T-helper 2 cell treated with Interferon-gamma antibody and Interleukin-4, amounts not matched to agents 5 μg/mL and 100 μg/mL, for 36 hours (primary cell): Measurements from ENCODE around the gene MRTO4.
"Not testable (repeated sequence)": the region's sequence is repeated elsewhere in the genome, so short reads cannot be mapped to it uniquely, and the experiment has no call there.

Experiments used
- DNase-seq: peaks from one replicate; pipeline ENCODE4 v3.0.0; 2021; ENCODE audit warnings: low spot score
- H3K27ac Mint-ChIP-seq: one replicate; pipeline ENCODE4 v1.8.0; 2021; ENCODE audit warnings: mild to moderate bottlenecking, mixed read lengths
- H3K27me3 Mint-ChIP-seq: one replicate; pipeline ENCODE4 v1.8.0; 2021; ENCODE audit warnings: low read depth, mixed read lengths
- H3K36me3 Mint-ChIP-seq: one replicate; pipeline ENCODE4 v1.8.0; 2021; ENCODE audit warnings: low read depth, mixed read lengths
- H3K4me1 Mint-ChIP-seq: one replicate; pipeline ENCODE4 v1.8.0; 2021; ENCODE audit warnings: low read depth, mixed read lengths
- H3K4me3 Mint-ChIP-seq: one replicate; pipeline ENCODE4 v1.8.0; 2022; ENCODE audit warnings: mild to moderate bottlenecking, moderate library complexity, mixed read lengths
- H3K9me3 Mint-ChIP-seq: one replicate; pipeline ENCODE4 v1.8.0; 2021; ENCODE audit warnings: mixed read lengths

Gene MRTO4

DNA sequence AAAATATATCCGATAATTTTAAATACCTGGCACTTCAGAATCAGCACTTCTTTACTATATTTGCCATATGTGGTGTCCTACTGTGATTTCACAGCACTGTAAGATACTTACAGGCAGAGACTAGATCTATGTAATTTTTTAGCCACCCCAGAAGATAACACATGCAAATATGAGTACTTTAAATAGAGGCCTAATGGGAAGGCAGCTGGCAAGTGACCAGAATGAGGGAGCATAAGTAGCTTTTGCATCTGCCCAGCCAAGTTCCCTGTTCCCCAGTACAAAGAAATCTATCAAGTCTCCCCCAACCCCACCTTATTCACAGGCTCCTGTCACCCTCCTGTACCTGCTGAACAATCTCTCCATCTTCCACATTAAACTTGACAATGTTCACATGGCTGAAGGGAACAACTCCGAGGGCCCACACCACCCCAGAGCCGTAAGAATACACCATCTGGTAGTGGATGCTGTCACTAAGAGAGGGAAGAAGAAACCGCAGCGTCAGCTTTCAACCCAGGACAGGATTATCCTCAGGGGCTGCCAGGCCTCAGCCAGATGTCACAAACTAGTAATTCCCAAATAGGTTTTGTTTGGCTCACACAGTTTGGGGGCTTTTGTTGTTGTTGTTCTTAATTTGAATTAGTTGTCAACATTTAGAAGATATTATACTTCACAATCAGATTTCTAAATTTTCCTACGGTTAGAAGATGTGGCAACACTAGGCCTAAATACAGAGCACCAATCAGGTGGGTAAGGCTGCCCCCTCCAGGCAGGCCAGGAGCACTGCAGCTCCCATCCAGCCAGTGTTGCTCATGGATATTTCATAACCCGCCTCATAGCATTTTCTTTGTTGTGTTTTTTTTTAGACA is 10.7 kb upstream of the MRTO4 start:
- peaks cover 4% of the 10 kb centered on the region for H3K4me1 Mint-ChIP-seq
- peaks cover 49% of the 10 kb centered on the region for H3K36me3 Mint-ChIP-seq
- H3K4me3 Mint-ChIP-seq, result no peak overlapping the region
- DNase-seq, result peak; percentile 46
- no peaks in the 10 kb centered on the region for H3K9me3 Mint-ChIP-seq
- H3K27ac Mint-ChIP-seq, result peak overlapping the region; percentile 15
- H3K27me3 Mint-ChIP-seq, result no peaks in the 10 kb centered on the region

GRCh38 chr1:19250629-19251304 is 838 bp upstream of the MRTO4 start:
- H3K4me1 Mint-ChIP-seq, result peaks cover 15% of the 10 kb centered on the region
- peak overlapping the region; percentile 98 for H3K27ac Mint-ChIP-seq
- no peaks in the 10 kb centered on the region for H3K9me3 Mint-ChIP-seq
- DNase-seq, result peak; percentile 6
- H3K27me3 Mint-ChIP-seq, result no peaks in the 10 kb centered on the region
- peak overlapping the region; percentile 99 for H3K4me3 Mint-ChIP-seq
- H3K36me3 Mint-ChIP-seq, result peaks cover 10% of the 10 kb centered on the region

- no peaks in the 10 kb centered on the region for H3K9me3 Mint-ChIP-seq
- H3K36me3 Mint-ChIP-seq, result peaks cover 27% of the 10 kb centered on the region
- no peak for DNase-seq
- H3K27me3 Mint-ChIP-seq, result no peaks in the 10 kb centered on the region
- no peak overlapping the region for H3K4me3 Mint-ChIP-seq
- peaks cover 16% of the 10 kb centered on the region for H3K4me1 Mint-ChIP-seq
- H3K27ac Mint-ChIP-seq, result no peak overlapping the region
Measured at GRCh38 chr1:19254416-19254815, 2.8 kb downstream of the MRTO4 start.

GRCh38 chr1:19255288-19255687 is 3.7 kb downstream of the MRTO4 start:
- DNase-seq, result no peak
- Mint-ChIP-seq H3K27ac (no peak overlapping the region), H3K4me1 (peaks cover 13% of the 10 kb centered on the region), H3K27me3 (no peaks in the 10 kb centered on the region), H3K9me3 (no peaks in the 10 kb centered on the region), H3K36me3 (peaks cover 32% of the 10 kb centered on the region), H3K4me3 (no peak overlapping the region)

DNA sequence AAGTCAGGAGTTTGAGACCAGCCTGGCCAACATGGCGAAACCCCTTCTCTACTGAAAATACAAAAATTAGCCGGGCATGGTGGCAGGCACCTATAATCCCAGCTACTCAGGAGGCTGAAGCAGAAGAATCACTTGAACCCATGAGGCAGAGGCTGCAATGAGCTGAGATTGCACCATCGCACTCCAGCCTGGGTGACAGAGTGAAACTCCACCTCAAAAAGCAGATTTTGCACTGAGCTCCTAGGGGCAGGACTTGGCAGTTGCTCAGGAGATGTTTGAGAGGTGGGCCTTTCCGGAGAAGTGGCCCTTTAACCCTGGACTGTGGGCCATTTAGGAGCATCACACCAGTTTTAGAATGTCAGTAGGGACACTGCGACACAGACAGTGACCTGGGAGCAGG is 4.7 kb downstream of the MRTO4 start:
- not testable (repeated sequence) for H3K27me3 Mint-ChIP-seq, H3K27ac Mint-ChIP-seq, H3K4me3 Mint-ChIP-seq, H3K9me3 Mint-ChIP-seq, H3K4me1 Mint-ChIP-seq, DNase-seq
- peaks cover 32% of the 10 kb centered on the region for H3K36me3 Mint-ChIP-seq

DNA sequence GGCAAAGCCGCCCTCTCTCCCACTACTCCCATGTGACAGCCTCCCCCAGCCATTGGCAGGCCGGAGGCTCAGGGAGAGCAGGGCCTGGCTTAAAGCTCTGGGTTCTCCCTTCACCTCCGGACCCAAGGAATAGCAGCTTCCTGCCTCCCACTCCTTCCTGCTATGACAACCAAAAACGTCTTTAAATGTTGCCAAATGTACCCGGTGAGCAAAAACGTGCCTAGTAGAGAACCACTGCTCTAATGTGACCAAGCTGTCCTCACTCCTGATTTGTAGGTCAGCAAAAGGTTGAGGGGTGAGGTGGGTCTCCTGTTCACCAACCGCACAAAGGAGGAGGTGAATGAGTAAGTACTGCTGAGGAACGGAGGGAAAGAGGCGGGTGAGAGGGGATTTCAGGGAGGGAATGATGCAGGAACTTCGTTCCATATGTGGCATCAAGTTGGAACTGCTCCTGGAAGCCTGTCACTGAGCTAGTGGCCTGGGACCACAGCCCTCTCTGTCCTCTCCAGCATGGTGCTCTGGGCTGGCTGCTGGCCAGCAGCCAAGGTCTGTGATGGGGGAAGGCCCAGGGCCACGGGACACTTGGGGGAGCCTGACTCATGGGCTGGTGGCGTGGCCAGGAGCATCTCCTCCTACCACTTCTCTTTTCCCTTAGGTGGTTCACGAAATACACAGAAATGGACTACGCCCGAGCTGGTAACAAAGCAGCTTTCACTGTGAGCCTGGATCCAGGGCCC is 5.7 kb downstream of the MRTO4 start:
- H3K4me3 Mint-ChIP-seq, result no peak overlapping the region
- peaks cover 9% of the 10 kb centered on the region for H3K4me1 Mint-ChIP-seq
- no peaks in the 10 kb centered on the region for H3K9me3 Mint-ChIP-seq
- H3K27ac Mint-ChIP-seq, result peak overlapping the region; percentile 57
- peak; percentile 32 for DNase-seq
- peaks cover 30% of the 10 kb centered on the region for H3K36me3 Mint-ChIP-seq
- H3K27me3 Mint-ChIP-seq, result no peaks in the 10 kb centered on the region

DNA sequence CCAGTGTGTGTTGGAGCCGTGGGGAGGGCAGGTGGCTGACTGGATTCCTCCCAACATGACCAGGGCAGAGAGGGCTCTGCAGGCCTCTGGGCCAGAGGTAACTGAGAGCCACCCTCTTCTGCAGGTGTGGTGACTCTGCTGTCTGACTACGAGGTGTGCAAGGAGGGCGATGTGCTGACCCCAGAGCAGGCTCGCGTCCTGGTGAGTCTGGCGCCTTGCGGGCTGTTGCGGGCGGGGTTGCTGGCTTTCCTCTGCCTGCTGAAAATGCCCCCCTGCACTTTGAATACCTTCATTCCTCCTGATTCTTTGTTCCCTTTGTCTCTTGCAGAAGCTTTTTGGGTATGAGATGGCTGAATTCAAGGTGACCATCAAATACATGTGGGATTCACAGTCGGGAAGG is 6.7 kb downstream of the MRTO4 start:
- no peak for DNase-seq
- Mint-ChIP-seq H3K4me1 (peaks cover 4% of the 10 kb centered on the region), H3K27me3 (no peaks in the 10 kb centered on the region), H3K4me3 (no peak overlapping the region), H3K9me3 (no peaks in the 10 kb centered on the region), H3K36me3 (peaks cover 30% of the 10 kb centered on the region), H3K27ac (no peak overlapping the region)

GRCh38 chr1:19260211-19261138 is 8.9 kb downstream of the MRTO4 start:
- peaks cover 25% of the 10 kb centered on the region for H3K36me3 Mint-ChIP-seq
- no peaks in the 10 kb centered on the region for H3K27me3 Mint-ChIP-seq
- H3K4me1 Mint-ChIP-seq, result peaks cover 3% of the 10 kb centered on the region
- no peak for DNase-seq
- no peaks in the 10 kb centered on the region for H3K9me3 Mint-ChIP-seq
- H3K27ac Mint-ChIP-seq, result no peak overlapping the region
- no peak overlapping the region for H3K4me3 Mint-ChIP-seq

GRCh38 chr1:19262047-19262446 is 10.4 kb downstream of the MRTO4 start:
- peaks cover 2% of the 10 kb centered on the region for H3K4me1 Mint-ChIP-seq
- H3K36me3 Mint-ChIP-seq, result peaks cover 15% of the 10 kb centered on the region
- H3K4me3 Mint-ChIP-seq, result no peak overlapping the region
- no peak for DNase-seq
- no peaks in the 10 kb centered on the region for H3K27me3 Mint-ChIP-seq
- no peaks in the 10 kb centered on the region for H3K9me3 Mint-ChIP-seq
- H3K27ac Mint-ChIP-seq, result no peak overlapping the region

GRCh38 chr1:19262744-19263143 is 11.1 kb downstream of the MRTO4 start:
- H3K9me3 Mint-ChIP-seq, result no peaks in the 10 kb centered on the region
- H3K36me3 Mint-ChIP-seq, result peaks cover 10% of the 10 kb centered on the region
- no peak for DNase-seq
- H3K4me3 Mint-ChIP-seq, result no peak overlapping the region
- no peaks in the 10 kb centered on the region for H3K4me1 Mint-ChIP-seq
- H3K27ac Mint-ChIP-seq, result no peak overlapping the region
- no peaks in the 10 kb centered on the region for H3K27me3 Mint-ChIP-seq

GRCh38 chr1:19268445-19268844 is 16.8 kb downstream of the MRTO4 start:
- Mint-ChIP-seq H3K4me3 (no peak overlapping the region), H3K4me1 (no peaks in the 10 kb centered on the region), H3K27me3 (peaks cover 4% of the 10 kb centered on the region), H3K9me3 (no peaks in the 10 kb centered on the region), H3K36me3 (no peaks in the 10 kb centered on the region), H3K27ac (no peak overlapping the region)
- no peak for DNase-seq

GRCh38 chr1:19269427-19270342 is 18.1 kb downstream of the MRTO4 start:
- not testable (repeated sequence) for H3K9me3 Mint-ChIP-seq, H3K36me3 Mint-ChIP-seq, H3K4me1 Mint-ChIP-seq, H3K27me3 Mint-ChIP-seq, H3K27ac Mint-ChIP-seq, DNase-seq, H3K4me3 Mint-ChIP-seq
